H1 (cell line): ENCODE measurements around the gene SMLR1.

Experiments used
- CBX8 ChIP-seq: fragments of 300-800, 300-1000 bp; sonication (generic); IDR thresholded peaks from 2 replicates; pipeline ENCODE4 v1.7.1; 2016; ENCODE audit warnings: low read depth, low read length, borderline replicate concordance
- CHD1 ChIP-seq: IDR thresholded peaks from 2 replicates; pipeline ENCODE4 v1.6.1; 2012; ENCODE audit warnings: low read depth, low read length, improper control_type of control experiment
- CTCF ChIP-seq, 3 experiments: IDR thresholded peaks; 1 replicate in 2 of 3; 2 replicates in 1 of 3; pipeline versions ENCODE4 v1.5.1 to v1.6.1; 2011; ENCODE audit warnings: low read length in 3 of 3, mild to moderate bottlenecking in 3 of 3, inconsistent platforms in 2 of 3, low read depth in 1 of 3, moderate library complexity in 1 of 3; ENCODE audit not compliant: insufficient read depth in 1 of 3; ENCODE audit errors: control extremely low read depth in 1 of 3
- EGR1 ChIP-seq: IDR thresholded peaks from 2 replicates; pipeline ENCODE4 v1.6.1; 2011; ENCODE audit warnings: low read depth, low read length, borderline replicate concordance
- EZH2 ChIP-seq: fragments of 200-600 bp; sonication (generic); IDR thresholded peaks from 2 replicates; pipeline ENCODE4 v1.7.1; 2012; ENCODE audit warnings: low read depth, mild to moderate bottlenecking, moderate library complexity, low read length, inconsistent platforms; ENCODE audit not compliant: severe bottlenecking
- MAX ChIP-seq: IDR thresholded peaks from 2 replicates; pipeline ENCODE4 v1.6.1; 2012; ENCODE audit warnings: inconsistent platforms
- POLR2A ChIP-seq, 2 experiments: IDR thresholded peaks; 1 replicate in 1 of 2; 2 replicates in 1 of 2; pipeline ENCODE4 v1.6.1; 2011; ENCODE audit warnings: low read depth in 2 of 2, low read length in 2 of 2, mild to moderate bottlenecking in 2 of 2; ENCODE audit errors: control extremely low read depth in 1 of 2
- POLR2AphosphoS5 ChIP-seq: IDR thresholded peaks from 2 replicates; pipeline ENCODE4 v1.6.1; 2011; ENCODE audit warnings: low read depth, low read length
- SIRT6 ChIP-seq: IDR thresholded peaks from one replicate; pipeline ENCODE4 v1.7.1; 2012; ENCODE audit warnings: low read length, inconsistent platforms
- TCF12 ChIP-seq: IDR thresholded peaks from 2 replicates; pipeline ENCODE4 v1.6.1; 2011; ENCODE audit warnings: low read depth, mild to moderate bottlenecking, low read length
- TEAD4 ChIP-seq: IDR thresholded peaks from 2 replicates; pipeline ENCODE4 v1.6.1; 2012; ENCODE audit warnings: low read depth, low read length, inconsistent platforms, mixed read lengths

- TF ChIP-seq POLR2A (IDR thresholded peaks at IDR 0.05; ENCODE audit: control extremely low read depth in 1 of 2, low read depth in 2 of 2, low read length in 2 of 2): no peak
- TF ChIP-seq CTCF (IDR thresholded peaks at IDR 0.05; ENCODE audit: control extremely low read depth in 1 of 3, insufficient read depth in 1 of 3, low read depth in 1 of 3, low read length in 3 of 3): no peak
- TF ChIP-seq EGR1: no peak
- TF ChIP-seq SIRT6: no peak
- no peak for TF ChIP-seq MAX
- TF ChIP-seq TCF12: no peak
- no peak for TF ChIP-seq CBX8
- TF ChIP-seq POLR2AphosphoS5: no peak
- no peak for TF ChIP-seq EZH2
- TF ChIP-seq CHD1: no peak
- no peak for TF ChIP-seq TEAD4
Measured at GRCh38 chr6:130853555-130854183, 26.5 kb downstream of the SMLR1 start.
